ENCODE data around the gene DNM2. TPM values are rescaled to one million over a fixed set of nuclear protein-coding genes. Genes with fewer than 3 reads are reported as not detected.

Gene DNM2
- total and polyA plus RNA-seq, 12 donors: 78.9 to 206 (median 131) TPM

- DNase-seq (no peak), ATAC-seq (no peak)
- 35 to 38% methylated on average over 16 of the region's 16 CpGs for WGBS, 2 donors
- H3K36me3 ChIP-seq: peaks cover 0 to 34% (median 10%) of the 10 kb centered on the region in 9 donors
- H3K27ac ChIP-seq: no peak overlapping the region
- no peak for TF ChIP-seq CTCF (IDR thresholded peaks at IDR 0.05)
- intact Hi-C loops (cut with DNase I): loop anchor here in 7 of 10 donors (5.0 to 10.0 kb wide), 6 partner anchors 33 to 210 kb away; partner anchors contain the start of genes CDKN2D (in 1 of the 7) and KRI1 (in 1 of the 7)
- peak overlapping the region in 1 of 10 donors; percentile 44 for H3K4me3 ChIP-seq
- peaks cover 0 to 17% (median 13%) of the 10 kb centered on the region in 9 donors for H3K4me1 ChIP-seq
- H3K27me3 ChIP-seq: no peaks in the 10 kb centered on the region
- H3K9me3 ChIP-seq: no peaks in the 10 kb centered on the region
Observed at GRCh38 chr19:10694706-10695307, 23.1 kb upstream of the DNM2 start.

GRCh38 chr19:10695401-10696398 lies 22.2 kb upstream of the DNM2 start:
- H3K27ac ChIP-seq: no peak overlapping the region
- intact Hi-C loops (cut with DNase I): loop anchor here in 6 of 10 donors (5.0 to 10.0 kb wide), 5 partner anchors 33 to 211 kb away; partner anchors contain the start of genes CDKN2D (in 1 of the 6) and KRI1 (in 1 of the 6)
- 9 to 10% methylated on average over 59 of the region's 59 CpGs for WGBS, 2 donors
- peaks cover 0 to 26% (median 5%) of the 10 kb centered on the region in 9 donors for H3K36me3 ChIP-seq
- DNase-seq (peak; percentile 91 to 94), ATAC-seq (peak; percentile 97 to 99 (median 98))
- H3K4me3 ChIP-seq: peak overlapping the region in 7 of 10 donors; percentile 20 to 44 (median 35)
- H3K9me3 ChIP-seq: no peaks in the 10 kb centered on the region
- TF ChIP-seq CTCF (IDR thresholded peaks at IDR 0.05): no peak
- H3K27me3 ChIP-seq: no peaks in the 10 kb centered on the region
- H3K4me1 ChIP-seq: peaks cover 0 to 18% (median 13%) of the 10 kb centered on the region in 9 donors

- H3K36me3 ChIP-seq: peaks cover 0 to 6% (median 0%) of the 10 kb centered on the region in 9 donors
- H3K27me3 ChIP-seq: no peaks in the 10 kb centered on the region
- WGBS, 2 donors: 41 to 45% methylated on average over 15 of the region's 15 CpGs
- no peak overlapping the region for H3K4me3 ChIP-seq
- peaks cover 3 to 36% (median 28%) of the 10 kb centered on the region in 9 donors for H3K4me1 ChIP-seq
- TF ChIP-seq CTCF (IDR thresholded peaks at IDR 0.05): peak; percentile 27 to 64 (median 57)
- H3K9me3 ChIP-seq: no peaks in the 10 kb centered on the region
- no peak overlapping the region for H3K27ac ChIP-seq
- ATAC-seq: no peak
- intact Hi-C loops (cut with DNase I): loop anchor here in 7 of 10 donors (2.0 to 10.0 kb wide), 6 partner anchors 37 to 215 kb away; partner anchors contain the start of genes CDKN2D (in 1 of the 7) and KRI1 (in 1 of the 7)
- no peak for DNase-seq
Observed at GRCh38 chr19:10699650-10700335, 18.1 kb upstream of the DNM2 start.

All from heart right ventricle (tissue), 16 donors.